ENCODE data around the gene CTBP2. TPM values are rescaled to one million over a fixed set of nuclear protein-coding genes. Genes with fewer than 3 reads are reported as not detected.
A peak's percentile ranks its signal among the peaks of the same experiment; 100 is the strongest.

Gene CTBP2
- total RNA-seq, 3 donors from 2014 or later (not counting 1 experiment from before 2014, with no cell fraction given), result 120 to 179 (median 124) TPM

GRCh38 chr10:125002423-125003145 is 157.8 kb downstream of the CTBP2 start:
- peaks cover 32 to 40% of the 10 kb centered on the region in 2 donors for H3K4me1 Mint-ChIP-seq
- no peaks in the 10 kb centered on the region for H3K9me3 Mint-ChIP-seq
- intact Hi-C loops (cut with micrococcal nuclease), result no loop called here
- peak overlapping the region in 1 of 2 donors; percentile 66 for H3K27ac Mint-ChIP-seq
- H3K27me3 Mint-ChIP-seq (ENCODE audit: low read depth in 2 of 2), result no peaks in the 10 kb centered on the region
- H3K36me3 Mint-ChIP-seq, result no peaks in the 10 kb centered on the region
- H3K27ac ChIP-seq (ENCODE audit: low read length), result no peak overlapping the region
- no peak overlapping the region for H3K4me3 ChIP-seq (ENCODE audit: low read length)
- no peak for TF ChIP-seq CTCF (IDR thresholded peaks at IDR 0.05)
- H3K4me1 ChIP-seq (ENCODE audit: control insufficient read depth, insufficient read depth, low read length), result peaks cover 18% of the 10 kb centered on the region
- H3K4me3 Mint-ChIP-seq, result no peak overlapping the region
- ATAC-seq (no peak), DNase-seq (peak in 1 of 2 donors; percentile 10)
- 94% methylated on average over 28 of the region's 28 CpGs for WGBS (ENCODE audit: insufficient coverage)
- no peaks in the 10 kb centered on the region for H3K27me3 ChIP-seq (ENCODE audit: control insufficient read depth, insufficient read depth, low read length)
- H3K36me3 ChIP-seq (ENCODE audit: control insufficient read depth, insufficient read depth, low read length), result peaks cover 54% of the 10 kb centered on the region
- no peaks in the 10 kb centered on the region for H3K9me3 ChIP-seq (ENCODE audit: control insufficient read depth, insufficient read depth, low read length)

- intact Hi-C loops (cut with micrococcal nuclease), result no loop called here
- H3K36me3 ChIP-seq (ENCODE audit: control insufficient read depth, insufficient read depth, low read length), result peaks cover 57% of the 10 kb centered on the region
- peaks cover 18% of the 10 kb centered on the region for H3K4me1 ChIP-seq (ENCODE audit: control insufficient read depth, insufficient read depth, low read length)
- ATAC-seq (no peak), DNase-seq (no peak)
- 86% methylated on average over 12 of the region's 12 CpGs for WGBS (ENCODE audit: insufficient coverage)
- H3K27me3 ChIP-seq (ENCODE audit: control insufficient read depth, insufficient read depth, low read length), result no peaks in the 10 kb centered on the region
- peaks cover 28 to 36% of the 10 kb centered on the region in 2 donors for H3K4me1 Mint-ChIP-seq
- no peaks in the 10 kb centered on the region for H3K36me3 Mint-ChIP-seq
- H3K4me3 ChIP-seq (ENCODE audit: low read length), result no peak overlapping the region
- H3K9me3 ChIP-seq (ENCODE audit: control insufficient read depth, insufficient read depth, low read length), result no peaks in the 10 kb centered on the region
- H3K27ac ChIP-seq (ENCODE audit: low read length), result no peak overlapping the region
- TF ChIP-seq CTCF (IDR thresholded peaks at IDR 0.05), result no peak
- no peak overlapping the region for H3K4me3 Mint-ChIP-seq
- no peak overlapping the region for H3K27ac Mint-ChIP-seq
- no peaks in the 10 kb centered on the region for H3K27me3 Mint-ChIP-seq (ENCODE audit: low read depth in 2 of 2)
- H3K9me3 Mint-ChIP-seq, result no peaks in the 10 kb centered on the region
Measured at GRCh38 chr10:125002047-125002422, 158.3 kb downstream of the CTBP2 start.

GRCh38 chr10:125001313-125002046 is 158.9 kb downstream of the CTBP2 start:
- 87% methylated on average over 21 of the region's 21 CpGs for WGBS (ENCODE audit: insufficient coverage)

More at GRCh38 chr10:125001313-125002046, 158.9 kb downstream of the CTBP2 start:
- no peak overlapping the region for H3K27ac ChIP-seq (ENCODE audit: low read length)
- no peaks in the 10 kb centered on the region for H3K9me3 Mint-ChIP-seq
- no peak for ATAC-seq
- H3K27ac Mint-ChIP-seq, result peak overlapping the region; percentile 10 to 43
- no peak overlapping the region for H3K4me3 Mint-ChIP-seq
- H3K4me1 ChIP-seq (ENCODE audit: control insufficient read depth, insufficient read depth, low read length), result peaks cover 18% of the 10 kb centered on the region
- H3K4me1 Mint-ChIP-seq, result peaks cover 23 to 30% of the 10 kb centered on the region in 2 donors
- no peaks in the 10 kb centered on the region for H3K27me3 Mint-ChIP-seq (ENCODE audit: low read depth in 2 of 2)
- no peaks in the 10 kb centered on the region for H3K9me3 ChIP-seq (ENCODE audit: control insufficient read depth, insufficient read depth, low read length)
- no peak for TF ChIP-seq CTCF (IDR thresholded peaks at IDR 0.05)
- no peak overlapping the region for H3K4me3 ChIP-seq (ENCODE audit: low read length)
- intact Hi-C loops (cut with micrococcal nuclease), result no loop called here
- H3K36me3 ChIP-seq (ENCODE audit: control insufficient read depth, insufficient read depth, low read length), result peaks cover 60% of the 10 kb centered on the region
- H3K27me3 ChIP-seq (ENCODE audit: control insufficient read depth, insufficient read depth, low read length), result no peaks in the 10 kb centered on the region
- H3K36me3 Mint-ChIP-seq, result no peaks in the 10 kb centered on the region
- peak in 1 of 2 donors; percentile 14 for DNase-seq

Measured in natural killer cell (primary cell).